Stomach (tissue), 4 donors: Measurements from ENCODE around the gene PRKCA.

Source experiments
- CTCF ChIP-seq, 7 experiments: fragments of 450-650 bp in 4 of 7; fragments of 200-600 bp in 3 of 7; sonication (generic) in 3 of 7; IDR thresholded peaks; one replicate each; pipeline ENCODE4 v1.5.1; 2016 to 2019; ENCODE audit warnings: antibody characterized with exemption in 7 of 7, control low read depth in 2 of 7, mild to moderate bottlenecking in 1 of 7
- POLR2A ChIP-seq, 4 donors: fragments of 450-650 bp; IDR thresholded peaks; one replicate each; pipeline ENCODE4 v1.6.1; 2016; ENCODE audit warnings: antibody characterized with exemption in 4 of 4, control low read depth in 2 of 4, mild to moderate bottlenecking in 1 of 4, moderate library complexity in 1 of 4
- POLR2AphosphoS5 ChIP-seq, 3 donors: sonication (generic); formaldehyde crosslinking; IDR thresholded peaks; one replicate each; pipeline ENCODE4 v1.6.1; 2016; ENCODE audit warnings: antibody characterized with exemption in 3 of 3

GRCh38 chr17:66748578-66748977 lies 446.2 kb downstream of the PRKCA start:
- TF ChIP-seq CTCF (IDR thresholded peaks at IDR 0.05) (no peak), POLR2A (IDR thresholded peaks at IDR 0.05) (no peak), POLR2AphosphoS5 (IDR thresholded peaks at IDR 0.05) (no peak)
